Natural killer cell treated with Interleukin-12 subunit alpha and Interleukin-12 subunit beta and Interleukin-15 and Interleukin-18, amount 100 ng/mL, for 72 hours (primary cell): ENCODE results near the gene ELOVL7. TPM values are rescaled to one million over a fixed set of nuclear protein-coding genes. Genes with fewer than 3 reads are reported as not detected.

Experiments used
- ATAC-seq, 2 donors: fragments of 150-1000 bp; cut with Tn5 transposase in 1 of 2; sonication (Bioruptor Pico), chemical (Tn5 transposase) in 1 of 2; 2 replicates each; pipeline ENCODE4 v1.10.0; 2021
- DNase-seq: peaks from one replicate; pipeline ENCODE4 v3.0.0; 2022; ENCODE audit warnings: low spot score
- H3K27ac Mint-ChIP-seq, 2 donors: 1 replicate in 1 of 2; 2 replicates in 1 of 2; pipeline ENCODE4 v1.8.0; 2022; ENCODE audit warnings: mixed read lengths in 2 of 2, mild to moderate bottlenecking in 1 of 2, moderate library complexity in 1 of 2
- H3K27me3 Mint-ChIP-seq, 2 donors: 1 replicate in 1 of 2; 2 replicates in 1 of 2; pipeline ENCODE4 v1.8.0; 2022; ENCODE audit warnings: mixed read lengths in 2 of 2
- H3K36me3 Mint-ChIP-seq: one replicate; pipeline ENCODE4 v1.8.0; 2022; ENCODE audit warnings: mixed read lengths
- H3K4me1 Mint-ChIP-seq, 2 donors: 1 replicate in 1 of 2; 2 replicates in 1 of 2; pipeline ENCODE4 v1.8.0; 2022; ENCODE audit warnings: low read depth in 2 of 2, mixed read lengths in 2 of 2, mild to moderate bottlenecking in 1 of 2
- H3K4me3 Mint-ChIP-seq: one replicate; pipeline ENCODE4 v1.8.0; 2022; ENCODE audit warnings: mixed read lengths
- H3K9me3 Mint-ChIP-seq: 2 replicates; pipeline ENCODE4 v1.8.0; 2022; ENCODE audit warnings: mixed read lengths
- total RNA-seq, 2 donors: library from RNA; stranded (reverse); gene quantifications; one replicate each; pipeline ENCODE4 v1.2.3, GENCODE V29; 2022

ELOVL7 gene
- total RNA-seq, 2 donors from 2014 or later: 0.42 TPM; not detected in 1

DNA sequence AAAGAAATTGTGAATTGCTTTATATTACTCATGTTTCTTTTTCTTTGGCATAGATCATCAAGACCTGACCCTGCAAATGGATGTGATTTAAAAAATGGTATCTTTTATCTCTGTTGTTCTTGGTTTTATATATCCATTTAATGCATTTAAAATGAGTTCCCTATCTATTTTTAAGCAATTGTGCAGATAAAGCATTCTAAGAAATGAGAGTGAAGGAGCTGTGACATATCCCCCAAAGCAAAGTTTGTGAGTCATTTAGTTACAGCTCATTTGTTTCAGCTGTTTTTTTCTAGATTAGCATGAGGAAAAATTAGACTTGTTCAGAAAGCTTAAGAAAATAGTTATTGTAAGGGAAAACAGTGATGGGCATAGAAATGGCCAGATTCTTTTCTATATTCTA is 7.6 kb upstream of the ELOVL7 start:
- H3K27ac Mint-ChIP-seq: no peak overlapping the region
- H3K27me3 Mint-ChIP-seq: peaks cover 1 to 3% of the 10 kb centered on the region in 2 donors
- no peaks in the 10 kb centered on the region for H3K4me1 Mint-ChIP-seq
- no peak for ATAC-seq
- H3K36me3 Mint-ChIP-seq: no peaks in the 10 kb centered on the region
- H3K4me3 Mint-ChIP-seq: no peak overlapping the region
- no peaks in the 10 kb centered on the region for H3K9me3 Mint-ChIP-seq
- DNase-seq: no peak

- no peaks in the 10 kb centered on the region for H3K9me3 Mint-ChIP-seq
- no peak for DNase-seq
- no peaks in the 10 kb centered on the region for H3K4me1 Mint-ChIP-seq
- peaks cover 28 to 47% of the 10 kb centered on the region in 2 donors for H3K27me3 Mint-ChIP-seq
- H3K27ac Mint-ChIP-seq: no peak overlapping the region
- no peaks in the 10 kb centered on the region for H3K36me3 Mint-ChIP-seq
- ATAC-seq: no peak
- H3K4me3 Mint-ChIP-seq: no peak overlapping the region
Observed at GRCh38 chr5:60846298-60846697, 2.2 kb upstream of the ELOVL7 start.

GRCh38 chr5:60843386-60843935 is 608 bp downstream of the ELOVL7 start:
- Mint-ChIP-seq H3K27me3 (peaks cover 28 to 47% of the 10 kb centered on the region in 2 donors), H3K9me3 (no peaks in the 10 kb centered on the region), H3K4me3 (peak overlapping the region; percentile 72), H3K4me1 (no peaks in the 10 kb centered on the region), H3K27ac (no peak overlapping the region), H3K36me3 (no peaks in the 10 kb centered on the region)
- ATAC-seq (no peak), DNase-seq (no peak)

DNA sequence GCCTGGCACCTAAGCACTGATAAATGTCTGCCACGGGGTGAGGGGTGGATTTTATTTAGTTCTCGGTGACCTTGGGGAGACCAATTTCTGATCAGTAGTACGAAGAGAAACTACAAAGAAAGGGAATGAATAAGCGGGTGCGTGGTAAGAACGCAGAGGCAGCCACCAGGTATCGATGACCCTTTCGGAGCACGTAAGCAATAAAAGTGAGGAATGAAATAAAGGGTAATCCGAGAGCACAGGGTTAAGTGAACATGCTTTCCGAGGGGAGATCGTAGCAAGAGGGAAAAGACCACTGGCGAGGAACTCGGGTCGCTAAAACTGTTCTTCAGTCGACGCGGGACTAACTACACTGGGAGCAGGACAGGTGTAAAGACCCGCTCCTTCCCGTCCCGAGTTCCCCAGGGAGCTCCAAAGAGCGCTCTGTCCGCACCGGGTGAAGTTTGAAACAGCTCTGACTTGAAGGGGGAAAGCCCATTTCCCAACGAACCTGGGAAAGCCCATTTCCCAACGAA is 1.1 kb downstream of the ELOVL7 start:
- H3K27ac Mint-ChIP-seq: no peak overlapping the region
- no peaks in the 10 kb centered on the region for H3K4me1 Mint-ChIP-seq
- no peaks in the 10 kb centered on the region for H3K9me3 Mint-ChIP-seq
- DNase-seq (no peak), ATAC-seq (no peak)
- peaks cover 28 to 47% of the 10 kb centered on the region in 2 donors for H3K27me3 Mint-ChIP-seq
- H3K4me3 Mint-ChIP-seq: peak overlapping the region; percentile 72
- no peaks in the 10 kb centered on the region for H3K36me3 Mint-ChIP-seq

GRCh38 chr5:60841361-60841760 is 2.7 kb downstream of the ELOVL7 start:
- Mint-ChIP-seq H3K4me1 (no peaks in the 10 kb centered on the region), H3K27me3 (peaks cover 24 to 41% of the 10 kb centered on the region in 2 donors), H3K4me3 (no peak overlapping the region), H3K9me3 (no peaks in the 10 kb centered on the region), H3K36me3 (no peaks in the 10 kb centered on the region), H3K27ac (no peak overlapping the region)
- no peak for ATAC-seq
- DNase-seq: no peak

DNA sequence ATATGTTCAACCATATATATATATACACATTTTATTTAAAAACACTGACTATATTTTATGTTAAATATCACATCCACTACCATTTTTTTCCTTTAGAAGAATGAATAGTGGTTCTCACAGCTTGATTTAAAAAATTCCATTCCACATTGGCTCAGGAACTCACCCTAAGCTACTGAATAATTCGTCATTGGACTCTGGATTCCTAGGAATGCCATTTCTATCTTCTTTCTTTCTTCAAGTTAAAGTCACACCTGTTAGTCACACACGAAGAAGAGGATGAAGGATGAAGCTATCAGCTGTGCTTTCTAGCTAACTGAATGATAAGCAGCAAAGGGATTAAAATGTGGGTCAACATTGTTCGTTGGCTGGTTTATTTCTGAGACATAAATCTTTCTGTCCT is 7.9 kb downstream of the ELOVL7 start:
- Mint-ChIP-seq H3K27me3 (no peaks in the 10 kb centered on the region), H3K9me3 (no peaks in the 10 kb centered on the region), H3K4me1 (no peaks in the 10 kb centered on the region), H3K27ac (no peak overlapping the region), H3K36me3 (no peaks in the 10 kb centered on the region), H3K4me3 (no peak overlapping the region)
- no peak for ATAC-seq
- DNase-seq: no peak

GRCh38 chr5:60835554-60835953 is 8.5 kb downstream of the ELOVL7 start:
- no peak for DNase-seq
- Mint-ChIP-seq H3K4me3 (no peak overlapping the region), H3K27ac (no peak overlapping the region), H3K9me3 (no peaks in the 10 kb centered on the region), H3K36me3 (no peaks in the 10 kb centered on the region), H3K4me1 (no peaks in the 10 kb centered on the region), H3K27me3 (no peaks in the 10 kb centered on the region)
- ATAC-seq: no peak

DNA sequence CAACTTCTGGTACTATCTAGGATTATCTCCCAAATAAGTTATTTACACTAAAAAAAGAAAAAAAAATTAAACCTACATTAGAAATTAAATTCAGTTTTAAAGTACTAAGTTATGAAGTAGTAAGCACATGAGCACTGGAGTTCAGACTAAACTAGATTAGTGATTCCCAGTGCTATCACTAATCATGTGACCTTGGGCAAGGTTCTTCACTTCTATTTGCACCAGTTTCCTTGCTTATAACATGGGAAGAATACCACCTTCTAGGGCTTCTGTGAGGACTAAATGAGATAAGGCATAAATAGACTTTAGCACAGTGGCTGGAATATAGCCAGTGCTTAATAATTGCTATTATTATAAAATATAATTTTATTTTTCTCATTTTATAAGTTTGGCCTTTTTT is 10.5 kb downstream of the ELOVL7 start:
- Mint-ChIP-seq H3K27me3 (peaks cover 0 to 3% of the 10 kb centered on the region in 2 donors), H3K4me3 (no peak overlapping the region)
- no peak for ATAC-seq

GRCh38 chr5:60830581-60831127 is 13.4 kb downstream of the ELOVL7 start:
- H3K4me1 Mint-ChIP-seq: no peaks in the 10 kb centered on the region
- no peak for DNase-seq
- H3K36me3 Mint-ChIP-seq: no peaks in the 10 kb centered on the region
- ATAC-seq: no peak
- peaks cover 6 to 9% of the 10 kb centered on the region in 2 donors for H3K27me3 Mint-ChIP-seq
- no peak overlapping the region for H3K4me3 Mint-ChIP-seq
- no peaks in the 10 kb centered on the region for H3K9me3 Mint-ChIP-seq
- no peak overlapping the region for H3K27ac Mint-ChIP-seq

More for the DNA sequence above, 10.5 kb downstream of the ELOVL7 start:
- DNase-seq: no peak
- no peaks in the 10 kb centered on the region for H3K36me3 Mint-ChIP-seq
- no peaks in the 10 kb centered on the region for H3K9me3 Mint-ChIP-seq
- no peaks in the 10 kb centered on the region for H3K4me1 Mint-ChIP-seq
- no peak overlapping the region for H3K27ac Mint-ChIP-seq

GRCh38 chr5:60829490-60830266 is 14.4 kb downstream of the ELOVL7 start:
- Mint-ChIP-seq H3K4me3 (no peak overlapping the region), H3K36me3 (no peaks in the 10 kb centered on the region), H3K27me3 (peaks cover 6 to 9% of the 10 kb centered on the region in 2 donors), H3K4me1 (no peaks in the 10 kb centered on the region), H3K9me3 (no peaks in the 10 kb centered on the region), H3K27ac (no peak overlapping the region)
- DNase-seq (no peak), ATAC-seq (no peak)

DNA sequence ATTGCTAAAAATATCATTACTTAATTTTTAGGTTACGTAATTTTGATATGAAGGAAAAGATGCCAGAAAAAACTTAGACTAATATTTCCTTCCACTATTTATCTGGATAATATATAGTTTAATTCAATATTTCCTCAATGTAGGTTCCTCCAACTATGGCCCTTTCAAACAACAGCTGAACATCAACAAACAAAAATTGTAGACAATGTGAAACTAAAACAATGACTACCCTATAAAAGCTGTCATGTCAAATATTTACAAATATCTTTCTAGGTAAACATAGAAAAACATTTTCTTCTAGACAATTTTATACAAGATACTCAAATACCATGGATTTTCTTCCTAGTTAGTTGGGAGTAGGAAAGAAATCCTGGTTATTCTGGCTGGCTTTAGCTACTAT is 16.9 kb downstream of the ELOVL7 start:
- H3K27ac Mint-ChIP-seq: no peak overlapping the region
- no peaks in the 10 kb centered on the region for H3K36me3 Mint-ChIP-seq
- H3K9me3 Mint-ChIP-seq: no peaks in the 10 kb centered on the region
- no peak for DNase-seq
- no peaks in the 10 kb centered on the region for H3K4me1 Mint-ChIP-seq
- H3K27me3 Mint-ChIP-seq: peaks cover 6 to 9% of the 10 kb centered on the region in 2 donors
- no peak overlapping the region for H3K4me3 Mint-ChIP-seq
- no peak for ATAC-seq

GRCh38 chr5:60826653-60827052 is 17.4 kb downstream of the ELOVL7 start:
- Mint-ChIP-seq H3K27me3 (peaks cover 6 to 9% of the 10 kb centered on the region in 2 donors), H3K9me3 (no peaks in the 10 kb centered on the region), H3K27ac (no peak overlapping the region), H3K4me1 (no peaks in the 10 kb centered on the region), H3K36me3 (no peaks in the 10 kb centered on the region), H3K4me3 (no peak overlapping the region)
- DNase-seq: no peak
- no peak for ATAC-seq

- no peak for DNase-seq
- Mint-ChIP-seq H3K4me1 (no peaks in the 10 kb centered on the region), H3K4me3 (no peak overlapping the region), H3K27ac (no peak overlapping the region), H3K27me3 (peaks cover 5 to 6% of the 10 kb centered on the region in 2 donors), H3K36me3 (no peaks in the 10 kb centered on the region), H3K9me3 (peaks cover 2% of the 10 kb centered on the region)
- no peak for ATAC-seq
Observed at GRCh38 chr5:60823574-60823973, 20.5 kb downstream of the ELOVL7 start.

GRCh38 chr5:60822285-60822556 is 21.8 kb downstream of the ELOVL7 start:
- no peak overlapping the region for H3K27ac Mint-ChIP-seq
- H3K4me1 Mint-ChIP-seq: no peaks in the 10 kb centered on the region
- no peaks in the 10 kb centered on the region for H3K36me3 Mint-ChIP-seq
- no peak for DNase-seq
- peaks cover 2% of the 10 kb centered on the region for H3K9me3 Mint-ChIP-seq
- H3K4me3 Mint-ChIP-seq: no peak overlapping the region
- no peak for ATAC-seq
- H3K27me3 Mint-ChIP-seq: no peaks in the 10 kb centered on the region
